Activated CD8-positive, alpha-beta memory T cell treated with anti-CD3 and anti-CD28 coated beads for 36 hours (primary cell): ENCODE results near the gene MIA3. TPM values are rescaled to one million over a fixed set of nuclear protein-coding genes. Genes with fewer than 3 reads are reported as not detected.
"Not testable (repeated sequence)": the region's sequence is repeated elsewhere in the genome, so short reads cannot be mapped to it uniquely, and the experiment has no call there.

Experiments
- CTCF ChIA-PET: fragments of 350-600 bp; sonication (Branson Sonifier 250); formaldehyde crosslinking; loops from one replicate; lab custom pipeline; 2021; ENCODE audit warnings: antibody characterized with exemption; lab: Charles Lee
- POLR2A ChIA-PET: fragments of 350-600 bp; sonication (Branson Sonifier 250); formaldehyde crosslinking; loops from one replicate; lab custom pipeline; 2021; ENCODE audit warnings: antibody characterized with exemption; lab: Charles Lee
- total RNA-seq, 2 experiments: library from RNA; stranded (reverse); gene quantifications; one replicate each; pipeline ENCODE4 v1.2.3, GENCODE V29; 2021

MIA3 gene, protein sequence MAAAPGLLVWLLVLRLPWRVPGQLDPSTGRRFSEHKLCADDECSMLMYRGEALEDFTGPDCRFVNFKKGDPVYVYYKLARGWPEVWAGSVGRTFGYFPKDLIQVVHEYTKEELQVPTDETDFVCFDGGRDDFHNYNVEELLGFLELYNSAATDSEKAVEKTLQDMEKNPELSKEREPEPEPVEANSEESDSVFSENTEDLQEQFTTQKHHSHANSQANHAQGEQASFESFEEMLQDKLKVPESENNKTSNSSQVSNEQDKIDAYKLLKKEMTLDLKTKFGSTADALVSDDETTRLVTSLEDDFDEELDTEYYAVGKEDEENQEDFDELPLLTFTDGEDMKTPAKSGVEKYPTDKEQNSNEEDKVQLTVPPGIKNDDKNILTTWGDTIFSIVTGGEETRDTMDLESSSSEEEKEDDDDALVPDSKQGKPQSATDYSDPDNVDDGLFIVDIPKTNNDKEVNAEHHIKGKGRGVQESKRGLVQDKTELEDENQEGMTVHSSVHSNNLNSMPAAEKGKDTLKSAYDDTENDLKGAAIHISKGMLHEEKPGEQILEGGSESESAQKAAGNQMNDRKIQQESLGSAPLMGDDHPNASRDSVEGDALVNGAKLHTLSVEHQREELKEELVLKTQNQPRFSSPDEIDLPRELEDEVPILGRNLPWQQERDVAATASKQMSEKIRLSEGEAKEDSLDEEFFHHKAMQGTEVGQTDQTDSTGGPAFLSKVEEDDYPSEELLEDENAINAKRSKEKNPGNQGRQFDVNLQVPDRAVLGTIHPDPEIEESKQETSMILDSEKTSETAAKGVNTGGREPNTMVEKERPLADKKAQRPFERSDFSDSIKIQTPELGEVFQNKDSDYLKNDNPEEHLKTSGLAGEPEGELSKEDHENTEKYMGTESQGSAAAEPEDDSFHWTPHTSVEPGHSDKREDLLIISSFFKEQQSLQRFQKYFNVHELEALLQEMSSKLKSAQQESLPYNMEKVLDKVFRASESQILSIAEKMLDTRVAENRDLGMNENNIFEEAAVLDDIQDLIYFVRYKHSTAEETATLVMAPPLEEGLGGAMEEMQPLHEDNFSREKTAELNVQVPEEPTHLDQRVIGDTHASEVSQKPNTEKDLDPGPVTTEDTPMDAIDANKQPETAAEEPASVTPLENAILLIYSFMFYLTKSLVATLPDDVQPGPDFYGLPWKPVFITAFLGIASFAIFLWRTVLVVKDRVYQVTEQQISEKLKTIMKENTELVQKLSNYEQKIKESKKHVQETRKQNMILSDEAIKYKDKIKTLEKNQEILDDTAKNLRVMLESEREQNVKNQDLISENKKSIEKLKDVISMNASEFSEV (N-terminal part only)
- 10 to 100 TPM; 33.9 to 42.9 TPM for total RNA-seq

DNA sequence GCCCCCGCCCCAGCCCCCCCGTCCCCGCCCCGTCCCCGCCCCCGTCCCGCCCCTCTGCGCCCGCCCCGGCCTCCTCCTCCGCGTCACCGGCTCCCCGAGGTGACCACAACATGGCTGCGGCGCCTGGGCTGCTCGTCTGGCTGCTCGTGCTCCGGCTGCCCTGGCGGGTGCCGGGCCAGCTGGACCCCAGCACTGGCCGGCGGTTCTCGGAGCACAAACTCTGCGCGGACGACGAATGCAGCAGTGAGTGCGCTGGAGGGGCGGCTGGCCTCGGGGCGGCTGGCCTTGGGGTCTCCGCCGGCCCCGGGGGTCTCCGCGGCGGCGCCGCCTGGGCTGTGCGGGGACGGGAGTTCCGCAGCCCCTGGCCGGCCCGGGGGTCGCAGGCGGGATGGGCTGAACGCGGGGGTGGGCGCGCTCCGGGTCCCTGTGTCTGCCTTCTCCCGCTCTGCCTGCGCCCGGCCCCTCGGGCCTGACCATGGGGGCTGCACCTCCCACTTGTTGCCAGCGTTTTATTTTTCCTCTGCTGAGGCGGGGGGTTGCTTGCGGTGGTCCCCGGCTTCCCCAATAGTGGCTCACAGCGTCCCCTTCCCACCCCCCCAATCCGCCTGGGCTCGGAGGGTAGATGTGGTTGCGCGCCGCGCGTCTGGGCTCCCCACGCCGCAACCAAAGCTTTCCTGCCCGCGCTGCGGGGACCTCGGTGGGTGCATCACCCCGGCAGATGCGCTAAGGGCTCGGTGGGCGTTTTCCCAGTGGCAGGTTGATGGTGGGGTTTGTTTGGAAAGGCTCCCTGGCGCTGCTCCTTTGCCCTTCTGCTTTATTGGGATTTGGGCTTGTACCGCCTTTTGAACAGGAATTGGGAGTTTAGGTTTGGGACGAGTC, at the start of gene MIA3:
Gene MIA3, plus strand, starts transcription at position 97 of the 879 bp plus-strand sequence. Its CDS starts 14 bp downstream, at position 111.
- CTCF ChIA-PET: interaction anchor here (1.6 to 2.6 kb wide), 2 partner anchors 16 to 24 kb away, joined by 3 to 9 read pairs; no protein-coding TSS in a partner anchor
- POLR2A ChIA-PET: interaction anchor here (0.7 to 1.7 kb wide), 3 partner anchors 29 to 198 kb away, joined by 4 to 6 read pairs (median 5); partner anchors contain the start of gene TAF1A

DNA sequence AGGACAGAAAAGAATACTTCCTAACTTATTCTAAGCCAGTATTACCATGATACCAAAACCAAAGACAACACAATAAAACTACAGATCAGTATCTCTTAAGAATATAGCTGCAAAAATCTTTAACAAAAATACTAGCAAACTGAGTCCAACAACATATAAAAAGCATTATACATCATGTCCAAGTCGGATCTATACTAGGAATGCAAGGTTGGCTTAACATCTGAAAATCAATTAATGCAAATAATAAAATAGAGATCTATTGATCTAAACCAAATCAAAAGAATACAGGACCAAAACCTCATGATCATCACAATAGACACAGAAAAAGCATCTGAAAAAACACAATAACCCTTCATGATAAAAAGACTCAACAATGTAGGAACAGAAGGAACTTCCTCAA, 47.1 kb upstream of the MIA3 start:
- ChIA-PET POLR2A (no interaction called here), CTCF (interaction anchor here (1.5 kb wide), 1 partner anchor 14 kb away, joined by 4 read pairs; no protein-coding TSS in a partner anchor)

DNA sequence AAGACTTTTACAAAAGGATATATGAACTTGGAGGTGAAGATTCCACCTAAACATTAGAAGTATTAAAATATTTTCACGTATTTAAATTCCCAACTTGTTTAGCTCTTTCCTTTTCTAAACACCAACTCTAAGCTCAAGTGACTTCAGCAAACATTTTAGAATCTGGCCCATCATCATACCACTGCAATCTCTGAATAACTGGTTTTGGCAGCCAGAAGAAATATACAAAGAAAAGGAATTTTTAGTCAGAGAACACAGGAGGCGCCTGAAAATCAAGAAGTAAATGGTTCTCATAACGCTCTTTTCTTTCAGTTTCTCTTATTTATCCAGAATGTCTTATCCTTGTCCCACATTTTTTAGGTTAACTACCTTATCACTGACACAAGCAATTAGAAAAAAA, 38.6 kb upstream of the MIA3 start:
- POLR2A ChIA-PET: no interaction called here

DNA sequence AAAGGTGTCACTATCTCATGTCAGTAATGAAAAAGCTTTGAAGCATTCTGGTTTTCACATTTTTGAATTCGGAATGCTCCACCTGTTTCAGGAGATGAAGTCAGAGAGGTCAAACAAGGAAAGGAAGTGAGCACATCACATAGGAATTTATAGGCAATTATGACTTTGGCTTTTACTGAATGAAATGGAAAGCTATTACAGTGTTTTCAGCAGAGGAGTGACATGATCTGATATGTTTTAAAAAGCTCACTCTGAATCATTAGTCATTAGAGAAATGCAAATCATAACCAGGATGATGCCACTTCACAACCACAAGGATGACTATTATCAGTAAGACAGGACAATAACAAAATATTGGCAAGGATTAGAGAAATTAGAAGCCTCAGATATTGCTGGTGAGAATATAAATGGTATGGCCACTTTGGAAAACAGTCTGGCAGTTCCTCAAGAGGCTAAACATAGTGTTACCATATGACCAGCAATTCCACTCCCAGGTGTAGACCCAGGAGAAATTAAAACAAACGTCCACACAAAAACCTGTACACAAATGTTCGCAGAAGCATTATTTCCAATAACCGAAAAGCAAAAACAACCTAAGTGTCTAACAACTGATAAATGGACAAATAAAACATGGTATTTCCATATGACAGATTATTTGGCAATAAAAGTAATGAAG, 35.7 kb upstream of the MIA3 start:
- ChIA-PET CTCF (no interaction called here), POLR2A (no interaction called here)

More for the DNA sequence above, 38.6 kb upstream of the MIA3 start:
- CTCF ChIA-PET: interaction anchor here (1.2 kb wide), 1 partner anchor 16 kb away, joined by 4 read pairs; no protein-coding TSS in a partner anchor

DNA sequence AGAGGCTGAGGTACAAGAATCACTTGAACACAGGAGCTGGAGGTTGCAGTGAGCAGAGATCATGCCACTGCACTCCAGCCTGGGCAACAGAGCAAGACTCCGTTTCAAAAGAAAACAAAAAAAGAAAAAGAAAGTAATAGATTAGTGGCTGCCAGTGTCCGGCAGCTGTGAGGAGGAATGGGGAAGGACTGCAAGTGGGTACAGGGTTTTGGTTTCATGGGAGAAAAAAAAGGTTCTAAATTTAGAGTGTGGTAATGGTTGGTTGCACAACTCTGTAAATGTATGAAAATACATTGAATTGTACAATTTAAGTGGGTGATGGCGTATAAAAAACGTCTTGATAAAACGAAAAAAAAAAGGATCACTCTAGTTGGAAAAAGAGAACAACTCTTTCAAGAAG, 34.8 kb upstream of the MIA3 start:
- ChIA-PET POLR2A (no interaction called here), CTCF (no interaction called here)

DNA sequence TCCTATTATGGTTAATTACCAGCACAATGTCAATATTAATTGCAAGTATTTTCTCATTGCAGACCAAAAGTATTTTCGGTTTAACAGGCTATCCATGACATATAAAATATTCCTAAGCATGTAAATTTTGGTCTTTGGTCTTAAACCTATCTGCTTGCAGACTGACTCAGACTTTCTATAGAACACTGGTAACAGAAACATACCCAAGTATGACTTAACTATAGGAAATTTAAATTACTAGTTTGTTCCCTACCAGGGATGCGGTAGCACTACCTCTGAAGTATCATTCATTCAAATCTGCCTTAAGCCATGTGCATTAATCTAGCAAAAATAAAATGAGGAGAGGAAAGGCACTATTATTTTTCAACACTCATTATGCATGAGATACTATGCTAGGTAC, 31.1 kb upstream of the MIA3 start:
- POLR2A ChIA-PET: no interaction called here

DNA sequence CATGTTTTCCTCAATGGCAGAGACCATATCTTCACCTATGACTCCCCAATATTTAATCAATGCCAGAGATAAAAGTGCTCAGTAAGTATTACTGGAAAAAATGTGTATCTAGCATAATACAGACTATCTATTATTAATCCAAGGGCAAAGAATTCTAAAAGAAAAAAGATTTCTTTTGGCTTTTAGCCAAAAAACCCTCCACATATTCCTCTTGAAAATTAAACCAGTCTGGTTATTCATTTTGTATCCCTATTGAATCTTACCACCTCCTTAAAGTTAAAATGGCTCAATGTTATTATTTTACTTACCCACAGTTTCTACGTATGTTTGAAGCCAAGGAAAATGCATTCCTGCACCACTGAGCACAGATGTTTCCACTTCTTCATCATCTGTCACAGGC, 29.8 kb upstream of the MIA3 start:
- CTCF ChIA-PET: no interaction called here
- POLR2A ChIA-PET: no interaction called here

More for the DNA sequence above, 31.1 kb upstream of the MIA3 start:
- CTCF ChIA-PET: no interaction called here

DNA sequence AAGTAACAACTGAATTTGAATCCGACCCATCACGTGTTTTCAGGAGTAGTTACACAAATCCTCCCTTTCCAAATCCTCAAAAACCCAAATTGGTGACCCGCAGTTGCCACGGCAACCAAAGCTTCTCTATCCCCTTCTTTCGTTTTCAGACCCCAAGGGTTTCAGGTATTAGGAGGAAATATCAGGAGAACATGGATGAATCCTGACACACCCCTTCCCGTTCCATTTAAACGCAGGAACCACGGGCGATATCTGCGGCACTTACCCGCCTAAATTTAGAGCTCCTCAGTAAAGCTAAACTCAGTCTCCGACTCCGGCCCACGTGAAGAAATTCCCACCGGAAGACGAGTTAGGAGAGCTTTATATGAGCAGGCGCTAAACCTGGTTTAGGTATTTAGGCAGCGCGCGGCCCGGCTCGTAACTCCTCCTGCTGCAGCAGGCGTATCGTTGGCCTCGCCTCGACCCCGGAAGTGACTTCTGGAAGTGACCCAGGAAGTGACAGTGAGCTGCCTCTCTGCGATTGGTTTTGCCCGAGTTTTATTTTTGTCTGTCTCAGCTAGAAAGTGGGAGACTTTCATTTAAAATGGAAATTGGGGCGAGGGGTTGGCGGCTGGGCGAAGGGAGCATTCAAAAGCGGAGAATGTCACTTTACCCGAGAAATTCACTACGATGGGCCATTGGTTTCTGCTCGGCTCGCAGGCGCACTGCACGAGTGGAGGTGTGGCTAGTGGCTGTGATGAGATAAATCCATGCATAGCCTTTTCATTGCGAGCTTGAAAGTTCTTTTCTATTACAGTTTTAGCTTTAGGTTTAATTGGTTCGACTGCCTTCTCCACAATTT, 28.2 kb upstream of the MIA3 start, which contains the start of gene TAF1A:
Gene TAF1A, minus strand, starts transcription at position 472 of the 841 bp plus-strand sequence.
- CTCF ChIA-PET: no interaction called here
- POLR2A ChIA-PET: interaction anchor here (1.2 to 1.7 kb wide), 4 partner anchors 29 to 54 kb away, joined by 3 to 9 read pairs (median 5); partner anchors contain the start of gene MIA3

DNA sequence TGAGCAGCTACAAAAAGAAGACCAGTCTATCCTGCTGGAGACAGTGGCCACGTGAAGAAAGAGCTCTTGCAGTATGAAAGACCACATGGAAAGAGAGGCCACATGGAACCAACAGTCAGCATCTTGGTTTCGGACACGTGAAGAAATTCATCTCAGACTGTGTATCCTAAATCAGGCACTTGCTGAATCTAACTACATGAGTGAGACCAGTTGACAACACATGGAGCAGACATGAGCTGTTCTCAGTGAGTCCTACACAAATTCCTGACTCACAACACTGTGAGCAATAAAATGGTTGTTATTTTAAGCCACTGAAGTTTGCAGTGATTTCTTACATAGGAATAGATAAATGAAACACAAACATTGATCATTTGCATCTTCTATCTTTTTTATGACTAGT, 25.7 kb upstream of the MIA3 start:
- POLR2A ChIA-PET: no interaction called here
- CTCF ChIA-PET: interaction anchor here (0.8 kb wide), 1 partner anchor 42 kb away, joined by 3 read pairs; no protein-coding TSS in a partner anchor

DNA sequence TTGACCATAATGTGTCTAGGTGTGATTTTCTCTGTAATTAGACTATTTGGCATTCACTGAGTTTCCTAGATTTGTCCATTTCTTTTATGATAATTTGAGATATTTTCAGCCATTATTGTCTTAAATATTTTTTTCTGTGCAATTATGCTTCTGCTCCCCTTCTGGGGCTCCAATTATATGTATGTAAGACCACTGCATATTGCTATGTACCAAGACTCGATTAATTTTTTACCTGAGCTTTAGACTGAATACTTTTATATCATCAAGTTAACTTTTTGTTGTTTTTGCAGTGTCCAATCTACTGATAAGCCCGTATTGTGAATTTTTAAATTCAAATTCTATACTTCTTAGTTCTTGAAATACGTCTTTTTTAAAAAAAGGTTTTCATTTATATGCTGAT, 23.1 kb upstream of the MIA3 start:
- POLR2A ChIA-PET: no interaction called here
- CTCF ChIA-PET: no interaction called here

DNA sequence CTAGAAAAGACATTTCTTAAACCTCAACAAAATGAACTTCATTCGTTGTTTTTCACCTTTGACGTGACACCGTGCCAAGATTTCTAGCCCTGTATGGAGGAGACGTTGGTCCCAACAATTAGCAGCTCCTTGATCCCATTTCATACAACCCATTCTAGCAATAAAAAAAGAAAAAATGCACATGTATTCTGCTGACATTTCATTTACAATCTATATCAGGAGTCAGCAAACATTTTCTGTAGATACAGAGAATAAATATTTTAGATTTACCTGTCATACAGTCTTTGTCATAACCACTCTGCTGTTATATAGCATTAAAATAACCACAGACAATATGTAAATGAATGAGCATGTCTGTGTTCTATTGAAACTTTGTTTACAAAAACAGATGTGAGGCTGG, 21.2 kb upstream of the MIA3 start:
- ChIA-PET CTCF (no interaction called here), POLR2A (no interaction called here)

DNA sequence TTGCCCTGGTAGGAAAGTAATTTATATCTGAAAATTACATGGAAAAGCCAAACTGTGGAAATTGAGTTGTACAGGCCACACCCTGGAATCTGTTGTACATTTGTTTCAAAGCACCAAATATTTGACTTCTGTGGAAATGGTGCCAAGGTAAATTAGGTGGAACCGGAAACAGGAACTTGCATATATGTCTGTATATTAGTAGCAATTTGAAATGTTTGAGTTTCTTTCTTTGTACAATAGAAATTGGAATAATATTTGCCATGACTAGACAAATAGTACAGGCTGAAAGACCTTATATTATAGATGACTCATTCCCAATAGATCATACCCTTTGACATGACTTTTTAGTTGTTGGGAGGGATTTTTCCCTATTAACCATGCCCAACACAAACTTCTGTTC, 17.6 kb upstream of the MIA3 start:
- ChIA-PET POLR2A (interaction anchor here (0.6 kb wide), 1 partner anchor 27 kb away, joined by 6 read pairs; no protein-coding TSS in a partner anchor), CTCF (no interaction called here)

DNA sequence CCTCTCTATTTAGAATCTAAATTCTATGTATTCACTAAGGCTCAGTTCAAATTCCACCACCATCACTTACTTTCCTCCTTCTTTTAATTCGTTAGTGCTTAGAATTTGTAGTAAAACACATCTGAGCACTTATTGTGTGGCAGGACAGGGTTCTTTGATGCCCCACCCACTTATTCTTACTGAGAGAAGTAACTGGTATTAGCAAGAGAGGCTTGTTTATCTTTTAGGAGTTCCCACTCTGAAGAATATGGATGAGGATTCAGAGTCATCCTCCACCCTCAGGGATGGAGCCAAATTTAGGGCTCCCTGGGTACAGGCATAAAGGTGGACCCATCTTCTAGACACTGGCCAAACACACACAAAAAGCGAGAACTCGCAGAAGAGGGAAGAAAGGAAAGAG, 16.6 kb upstream of the MIA3 start:
- POLR2A ChIA-PET: no interaction called here
- CTCF ChIA-PET: no interaction called here

DNA sequence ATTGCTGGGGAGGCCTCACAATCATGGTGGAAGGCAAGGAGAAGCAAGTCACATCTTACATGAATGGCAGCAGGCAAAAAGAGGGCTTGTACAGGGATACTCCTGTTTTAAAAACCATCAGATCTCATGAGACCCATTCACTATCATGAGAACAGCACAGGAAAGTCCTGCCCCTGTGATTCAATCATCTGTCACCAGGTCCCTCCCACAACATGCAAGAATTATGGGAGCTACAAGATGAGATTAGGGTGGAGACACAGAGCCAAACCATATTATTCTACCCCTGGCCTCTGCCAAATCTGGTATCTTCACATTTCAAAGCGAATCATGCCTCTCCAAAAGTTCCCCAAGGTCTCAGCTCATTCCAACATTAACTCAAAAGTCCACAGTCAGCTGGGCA, 11.1 kb upstream of the MIA3 start:
- CTCF ChIA-PET: no interaction called here

DNA sequence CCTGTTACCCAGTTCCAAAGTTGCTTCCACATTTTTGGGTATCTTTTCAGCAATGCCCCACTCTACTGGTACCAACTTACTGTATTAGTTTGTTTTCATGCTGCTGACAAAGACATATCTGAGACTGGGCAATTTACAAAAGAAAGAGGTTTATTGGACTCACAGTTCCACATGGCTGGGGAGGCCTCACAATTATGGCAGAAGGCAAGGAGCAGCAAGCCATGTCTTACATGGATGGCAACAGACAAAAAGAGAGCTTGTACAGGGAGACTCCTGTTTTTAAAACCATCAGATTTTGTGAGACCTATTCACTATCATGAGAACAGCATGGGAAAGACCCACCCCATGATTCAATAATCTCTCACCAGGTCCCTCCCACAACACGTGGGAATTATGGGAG, 8.8 kb upstream of the MIA3 start:
- CTCF ChIA-PET, POLR2A ChIA-PET: not testable (repeated sequence)

More for the DNA sequence above, 11.1 kb upstream of the MIA3 start:
- POLR2A ChIA-PET: no interaction called here

DNA sequence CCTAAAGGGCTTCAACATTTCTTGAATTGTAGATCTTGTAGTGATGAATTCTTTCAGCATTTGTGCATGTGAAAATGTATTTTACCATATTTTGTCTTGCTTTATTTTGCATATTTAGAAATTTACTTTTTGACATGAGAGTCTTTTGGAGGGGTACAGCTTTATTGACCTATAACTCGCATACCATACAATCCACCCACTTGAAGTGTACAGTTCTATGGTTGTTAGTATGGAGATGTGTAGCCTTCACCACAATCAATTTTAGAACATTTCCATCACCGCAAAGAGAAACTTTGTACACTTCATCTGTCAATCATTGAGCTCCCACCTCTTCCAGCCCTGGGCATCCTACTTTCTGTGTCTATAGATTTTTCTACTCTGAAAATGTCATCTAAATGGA, 7.2 kb upstream of the MIA3 start:
- CTCF ChIA-PET: no interaction called here
- POLR2A ChIA-PET: no interaction called here

DNA sequence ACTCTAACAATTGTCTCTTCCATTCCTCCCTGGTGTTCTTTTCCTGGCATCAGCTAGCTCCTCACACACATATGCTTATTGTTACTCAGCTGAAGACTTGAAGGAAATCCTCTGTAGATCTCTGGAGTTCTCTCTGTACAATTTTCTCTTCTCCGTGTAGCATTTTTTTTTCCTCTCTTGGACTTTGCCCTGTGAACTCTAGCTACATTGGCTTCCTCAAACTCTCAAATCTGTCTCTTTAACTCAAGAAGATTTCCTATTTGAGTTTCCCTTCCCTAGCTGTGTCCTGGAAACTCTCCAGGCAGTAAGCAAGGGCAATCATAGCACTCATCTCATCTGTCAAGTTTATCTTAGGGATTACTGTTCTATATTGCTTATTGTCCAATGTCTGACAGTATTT, 4.3 kb upstream of the MIA3 start:
- POLR2A ChIA-PET: no interaction called here
- CTCF ChIA-PET: no interaction called here
